Mesodermal cell (in vitro differentiated cells): ENCODE results near the gene SLFN12L.
"Not testable (repeated sequence)": the region's sequence is repeated elsewhere in the genome, so short reads cannot be mapped to it uniquely, and the experiment has no call there.

Source experiments
- H3K27ac ChIP-seq: 2 replicates; pipeline ENCODE4 v1.7.0; 2013; ENCODE audit warnings: mild to moderate bottlenecking, low read depth, low read length, moderate library complexity; ENCODE audit not compliant: severe bottlenecking
- H3K36me3 ChIP-seq: 2 replicates; pipeline ENCODE4 v1.7.1; 2013; ENCODE audit warnings: mild to moderate bottlenecking, low read length, moderate library complexity; ENCODE audit not compliant: control insufficient read depth, insufficient read depth
- H3K4me1 ChIP-seq: one replicate; pipeline ENCODE4 v1.7.1; 2013; ENCODE audit warnings: mild to moderate bottlenecking, low read length; ENCODE audit not compliant: insufficient read depth, control insufficient read depth, poor library complexity, severe bottlenecking
- H3K4me3 ChIP-seq: 2 replicates; pipeline ENCODE4 v1.7.0; 2013; ENCODE audit warnings: low read length, control low read depth, mild to moderate bottlenecking; ENCODE audit not compliant: insufficient read depth, poor library complexity, severe bottlenecking; ENCODE audit errors: extremely low read depth
- H3K9me3 ChIP-seq: 2 replicates; pipeline ENCODE4 v1.7.1; 2013; ENCODE audit warnings: mild to moderate bottlenecking, low read length, moderate library complexity; ENCODE audit not compliant: control insufficient read depth
- WGBS, 2 experiments: methylation state at CpG; one replicate each; pipeline ENCODE4 v1.1.5; 2013; ENCODE audit warnings: missing lambda C conversion rate in 2 of 2; ENCODE audit not compliant: insufficient coverage in 2 of 2; 5-methylcytosine and 5-hydroxymethylcytosine counted together

Gene SLFN12L

GRCh38 chr17:35543856-35544255, 6.4 kb upstream of the SLFN12L start:
- no peaks in the 10 kb centered on the region for H3K9me3 ChIP-seq
- no peak overlapping the region for H3K27ac ChIP-seq
- WGBS, 2 experiments = no CpG with 5 or more reads among the region's 1 CpG
- no peaks in the 10 kb centered on the region for H3K4me1 ChIP-seq
- no peaks in the 10 kb centered on the region for H3K36me3 ChIP-seq
- no peak overlapping the region for H3K4me3 ChIP-seq

DNA sequence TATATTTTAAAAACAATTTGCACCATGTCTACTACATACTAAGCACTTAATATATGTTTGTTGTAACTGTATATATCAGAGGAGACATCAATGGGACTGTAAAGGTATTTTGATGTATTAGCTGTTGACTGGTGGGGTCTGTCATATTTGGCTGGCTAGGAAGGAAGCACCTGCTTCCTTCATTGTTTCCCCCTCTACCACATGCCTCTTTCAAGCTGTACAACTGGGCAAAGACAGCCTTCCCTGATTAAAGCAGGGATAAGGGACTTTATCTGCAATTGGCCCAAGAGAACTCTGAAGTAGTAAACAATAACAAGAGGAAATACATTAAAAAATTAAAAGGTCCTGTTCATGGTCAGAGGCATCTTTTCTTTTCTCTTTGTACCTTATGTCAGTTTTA, 5.5 kb upstream of the SLFN12L start:
- Histone ChIP-seq H3K4me3 (no peak overlapping the region), H3K36me3 (no peaks in the 10 kb centered on the region), H3K27ac (no peak overlapping the region), H3K4me1 (no peaks in the 10 kb centered on the region), H3K9me3 (no peaks in the 10 kb centered on the region)

DNA sequence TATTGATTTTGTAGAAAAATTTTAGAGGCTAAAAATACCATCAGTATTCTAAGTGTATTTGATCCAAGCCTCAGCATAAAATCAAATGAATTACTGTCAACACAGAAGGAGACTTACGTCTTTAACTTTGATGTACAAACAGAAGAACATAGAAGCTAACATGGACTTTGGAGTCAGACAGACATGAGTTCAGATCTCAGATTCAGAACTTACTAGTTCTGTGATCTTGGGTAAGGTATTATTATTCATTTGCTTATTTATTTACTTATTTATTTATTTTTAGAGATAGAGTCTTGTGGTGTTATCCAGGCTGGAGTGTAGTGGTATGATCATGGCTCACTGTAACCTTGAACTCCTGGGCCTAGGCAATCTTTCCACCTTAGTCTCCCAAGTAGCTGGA, 4.0 kb upstream of the SLFN12L start:
- Histone ChIP-seq H3K9me3 (no peaks in the 10 kb centered on the region), H3K27ac (no peak overlapping the region), H3K36me3 (no peaks in the 10 kb centered on the region), H3K4me1 (peaks cover 2% of the 10 kb centered on the region), H3K4me3 (no peak overlapping the region)
- WGBS, 2 experiments = 67 to 100% methylated on average over 1 of the region's 1 CpG

DNA sequence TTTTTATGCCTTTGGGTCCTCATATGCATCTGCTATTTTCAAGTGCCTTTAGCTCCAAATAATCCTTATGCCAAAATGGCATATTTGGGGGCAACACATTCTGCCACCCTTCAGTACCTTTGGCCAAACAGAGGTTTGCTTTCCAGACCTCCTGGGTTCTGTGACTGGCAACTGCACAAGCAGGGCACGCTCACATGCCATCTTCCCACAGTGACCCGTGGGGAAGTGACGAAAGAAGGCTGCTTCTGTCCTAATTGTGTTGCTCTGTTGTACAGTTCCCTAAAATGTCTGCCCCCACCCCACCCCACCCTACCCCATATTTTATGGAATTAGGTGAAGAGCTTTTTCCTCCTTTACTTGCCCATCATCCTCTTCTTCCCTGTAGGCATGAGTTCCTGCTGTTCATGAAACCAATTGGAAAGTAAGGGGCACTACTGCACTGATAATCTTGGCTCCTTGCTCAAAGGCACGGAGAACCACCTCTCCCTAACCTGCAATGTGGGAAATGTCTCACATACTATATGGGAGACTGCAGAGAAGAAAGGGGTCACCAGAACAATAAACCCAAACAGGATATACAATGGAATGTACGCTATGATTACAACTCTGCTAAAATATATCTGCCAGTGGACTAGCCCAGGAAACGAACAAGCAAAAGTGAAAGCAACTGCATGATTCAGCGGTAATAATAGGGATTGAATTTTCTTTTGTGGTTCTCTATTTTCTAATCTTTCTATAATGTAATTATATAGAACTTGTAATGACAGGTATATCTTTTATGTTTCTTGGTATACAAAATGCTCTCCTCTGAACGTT, 3.3 kb upstream of the SLFN12L start:
- no peaks in the 10 kb centered on the region for H3K36me3 ChIP-seq
- H3K9me3 ChIP-seq = no peaks in the 10 kb centered on the region
- peaks cover 2% of the 10 kb centered on the region for H3K4me1 ChIP-seq
- no peak overlapping the region for H3K4me3 ChIP-seq
- H3K27ac ChIP-seq = no peak overlapping the region
- 80 to 83% methylated on average over 1 of the region's 8 CpGs for WGBS, 2 experiments

DNA sequence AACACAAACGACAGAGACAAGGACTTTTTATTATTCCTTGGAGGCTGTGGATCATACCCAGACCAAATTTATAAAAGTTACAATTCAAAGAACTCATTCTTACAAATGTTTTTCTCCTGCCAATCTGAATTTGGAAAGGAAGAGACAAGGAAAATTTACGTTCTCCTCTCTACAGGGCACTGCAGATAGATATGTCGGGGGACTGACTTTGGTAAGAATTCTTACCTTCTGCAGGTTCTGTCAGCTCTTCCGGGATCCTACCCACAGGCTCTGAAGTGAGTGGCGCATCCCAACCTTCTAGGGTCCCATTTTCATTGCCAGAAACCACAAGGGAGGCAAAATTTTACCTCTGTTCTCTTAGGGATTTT, 2.2 kb upstream of the SLFN12L start:
- Histone ChIP-seq H3K36me3 (no peaks in the 10 kb centered on the region), H3K4me1 (peaks cover 2% of the 10 kb centered on the region), H3K4me3 (no peak overlapping the region), H3K27ac (no peak overlapping the region), H3K9me3 (no peaks in the 10 kb centered on the region)
- WGBS, 2 experiments = 43 to 60% methylated on average over 3 to 4 of the region's 5 CpGs

GRCh38 chr17:35536664-35537171, 760 bp downstream of the SLFN12L start:
- Histone ChIP-seq H3K27ac (no peak overlapping the region), H3K9me3 (no peaks in the 10 kb centered on the region), H3K4me1 (peaks cover 2% of the 10 kb centered on the region), H3K4me3 (no peak overlapping the region), H3K36me3 (no peaks in the 10 kb centered on the region)
- WGBS, 2 experiments = 93 to 94% methylated on average over 9 to 12 of the region's 13 CpGs

- H3K27ac ChIP-seq, H3K9me3 ChIP-seq, H3K4me3 ChIP-seq, H3K36me3 ChIP-seq, H3K4me1 ChIP-seq: not testable (repeated sequence)
- WGBS, 2 experiments = 85 to 86% methylated on average over 5 to 7 of the region's 9 CpGs
Measured at GRCh38 chr17:35535406-35535805, 2.1 kb downstream of the SLFN12L start.

DNA sequence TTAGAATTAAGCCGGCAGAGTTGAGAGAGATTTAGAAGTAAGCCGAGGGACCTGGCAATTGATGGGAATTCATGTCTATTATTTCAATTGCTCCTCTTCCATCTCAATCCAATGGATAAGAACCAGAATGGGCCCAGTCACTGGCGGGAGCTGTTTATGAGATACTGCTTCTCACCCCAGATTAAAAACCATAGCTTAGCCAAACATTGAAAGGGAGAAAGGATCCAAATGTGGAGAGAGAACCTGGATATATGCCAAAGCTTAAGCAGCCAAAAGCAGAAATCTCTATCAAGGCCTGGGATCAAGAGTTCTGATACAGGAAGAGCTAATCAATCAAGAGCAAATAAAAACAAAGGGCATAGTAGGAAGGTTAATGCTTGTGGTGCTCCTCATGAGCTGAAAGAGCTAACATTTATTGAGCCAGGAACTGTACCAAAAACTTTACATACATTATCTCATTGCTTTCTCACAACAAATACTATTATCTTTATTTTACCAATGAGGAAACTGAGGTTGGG, 2.8 kb downstream of the SLFN12L start:
- Histone ChIP-seq H3K4me3 (no peak overlapping the region), H3K4me1 (peaks cover 2% of the 10 kb centered on the region), H3K9me3 (no peaks in the 10 kb centered on the region), H3K27ac (no peak overlapping the region), H3K36me3 (no peaks in the 10 kb centered on the region)
- WGBS, 2 experiments = 100% methylated on average over 1 of the region's 3 CpGs; no CpG with 5 or more reads in 1 of the 2 experiments

- Histone ChIP-seq H3K27ac (no peak overlapping the region), H3K4me1 (no peaks in the 10 kb centered on the region), H3K36me3 (no peaks in the 10 kb centered on the region), H3K4me3 (no peak overlapping the region), H3K9me3 (no peaks in the 10 kb centered on the region)
- no CpG with 5 or more reads among the region's 1 CpG for WGBS, 2 experiments
Measured at GRCh38 chr17:35531160-35531559, 6.3 kb downstream of the SLFN12L start.

DNA sequence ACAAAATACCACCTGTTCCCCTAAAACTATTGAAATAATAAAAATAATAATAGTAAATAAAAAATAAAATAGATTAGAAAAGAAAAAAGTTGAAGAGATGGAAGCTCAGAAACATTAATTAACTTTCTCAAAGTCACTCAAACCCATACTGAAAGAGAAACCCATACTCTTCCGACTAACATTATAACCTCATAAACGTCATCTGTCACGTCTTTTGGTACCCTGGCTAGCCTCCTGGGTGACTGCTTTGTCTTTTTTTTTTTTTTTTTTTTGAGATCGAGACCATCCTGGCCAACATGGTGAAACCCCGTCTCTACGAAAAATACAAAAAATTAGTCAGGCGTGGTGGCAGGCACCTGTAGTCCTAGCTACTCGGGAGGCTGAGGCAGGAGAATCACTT, 7.6 kb downstream of the SLFN12L start:
- H3K9me3 ChIP-seq = no peaks in the 10 kb centered on the region
- WGBS, 2 experiments = 83 to 100% methylated on average over 3 to 5 of the region's 8 CpGs

GRCh38 chr17:35529326-35529725, 8.2 kb downstream of the SLFN12L start:
- H3K27ac ChIP-seq, H3K4me1 ChIP-seq, H3K9me3 ChIP-seq, H3K36me3 ChIP-seq, H3K4me3 ChIP-seq: not testable (repeated sequence)
- WGBS, 2 experiments = no CpG with 5 or more reads among the region's 1 CpG

More for the DNA sequence above, 7.6 kb downstream of the SLFN12L start:
- H3K4me1 ChIP-seq = no peaks in the 10 kb centered on the region
- no peaks in the 10 kb centered on the region for H3K36me3 ChIP-seq
- H3K27ac ChIP-seq = no peak overlapping the region
- H3K4me3 ChIP-seq = no peak overlapping the region
